ENCODE measurements around the gene ARFGAP2. TPM values are rescaled to one million over a fixed set of nuclear protein-coding genes. Genes with fewer than 3 reads are reported as not detected.

The ARFGAP2 gene
- polyA plus RNA-seq, 1 donor (not counting 4 experiments of a cell fraction or from before 2014, with no cell fraction given), result 51.0 TPM

GRCh38 chr11:47158242-47158641 is 18.4 kb downstream of the ARFGAP2 start:
- H3K79me2 ChIP-seq (ENCODE audit: control insufficient read depth, insufficient read depth, low read length), result no peaks in the 10 kb centered on the region
- peaks cover 5 to 6% of the 10 kb centered on the region in 2 experiments for H3K36me3 ChIP-seq (ENCODE audit: control insufficient read depth in 2 of 2, extremely low read depth in 1 of 2, insufficient read depth in 2 of 2, low read length in 2 of 2)
- H3K27ac ChIP-seq (ENCODE audit: control insufficient read depth, insufficient read depth, low read length), result no peak overlapping the region
- dilution Hi-C loops (cut with MboI; ENCODE audit: extremely low pct_ligation_motif_present, low sequenced_read_pairs), result no loop called here
- H4K20me1 ChIP-seq (ENCODE audit: control insufficient read depth, extremely low read depth, insufficient read depth, low read length), result no peaks in the 10 kb centered on the region
- H3K9me3 ChIP-seq (ENCODE audit: control insufficient read depth, low read depth, low read length), result no peaks in the 10 kb centered on the region
- FAIRE-seq, result no peak
- H3K27me3 ChIP-seq (ENCODE audit: control insufficient read depth, extremely low read depth, insufficient read depth, low read length), result no peaks in the 10 kb centered on the region
- peaks cover 9% of the 10 kb centered on the region for H3K4me1 ChIP-seq (ENCODE audit: control insufficient read depth, extremely low read depth, insufficient read depth, low read length)
- no peak for TF ChIP-seq EZH2 (IDR thresholded peaks at IDR 0.05; ENCODE audit: low read length)
- TF ChIP-seq, protein P1, sequence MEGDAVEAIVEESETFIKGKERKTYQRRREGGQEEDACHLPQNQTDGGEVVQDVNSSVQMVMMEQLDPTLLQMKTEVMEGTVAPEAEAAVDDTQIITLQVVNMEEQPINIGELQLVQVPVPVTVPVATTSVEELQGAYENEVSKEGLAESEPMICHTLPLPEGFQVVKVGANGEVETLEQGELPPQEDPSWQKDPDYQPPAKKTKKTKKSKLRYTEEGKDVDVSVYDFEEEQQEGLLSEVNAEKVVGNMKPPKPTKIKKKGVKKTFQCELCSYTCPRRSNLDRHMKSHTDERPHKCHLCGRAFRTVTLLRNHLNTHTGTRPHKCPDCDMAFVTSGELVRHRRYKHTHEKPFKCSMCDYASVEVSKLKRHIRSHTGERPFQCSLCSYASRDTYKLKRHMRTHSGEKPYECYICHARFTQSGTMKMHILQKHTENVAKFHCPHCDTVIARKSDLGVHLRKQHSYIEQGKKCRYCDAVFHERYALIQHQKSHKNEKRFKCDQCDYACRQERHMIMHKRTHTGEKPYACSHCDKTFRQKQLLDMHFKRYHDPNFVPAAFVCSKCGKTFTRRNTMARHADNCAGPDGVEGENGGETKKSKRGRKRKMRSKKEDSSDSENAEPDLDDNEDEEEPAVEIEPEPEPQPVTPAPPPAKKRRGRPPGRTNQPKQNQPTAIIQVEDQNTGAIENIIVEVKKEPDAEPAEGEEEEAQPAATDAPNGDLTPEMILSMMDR (optimal IDR thresholded peaks at IDR 0.05 in 1 of 3, IDR thresholded peaks at IDR 0.05 in 1 of 3, conservative IDR thresholded peaks at IDR 0.05 in 1 of 3; ENCODE audit: extremely low read depth in 1 of 3, insufficient read depth in 2 of 3, low read length in 3 of 3), result no peak
- no peak for DNase-seq (ENCODE audit: low read depth, low spot score)
- no peaks in the 10 kb centered on the region for H3K9me1 ChIP-seq (ENCODE audit: control insufficient read depth, extremely low read depth, insufficient read depth, low read length)
- no peak overlapping the region for H2AFZ ChIP-seq (ENCODE audit: control insufficient read depth, low read length)
- H3K9ac ChIP-seq (ENCODE audit: control insufficient read depth, extremely low read depth, insufficient read depth, low read length), result no peak overlapping the region
- no peak overlapping the region for H3K4me3 ChIP-seq (ENCODE audit: control insufficient read depth in 2 of 3, extremely low read depth in 1 of 3, insufficient read depth in 2 of 3, low read depth in 1 of 3, low read length in 3 of 3)
- H3K4me2 ChIP-seq (ENCODE audit: control insufficient read depth, extremely low read depth, insufficient read depth, low read depth, low read length), result no peak overlapping the region

DNA sequence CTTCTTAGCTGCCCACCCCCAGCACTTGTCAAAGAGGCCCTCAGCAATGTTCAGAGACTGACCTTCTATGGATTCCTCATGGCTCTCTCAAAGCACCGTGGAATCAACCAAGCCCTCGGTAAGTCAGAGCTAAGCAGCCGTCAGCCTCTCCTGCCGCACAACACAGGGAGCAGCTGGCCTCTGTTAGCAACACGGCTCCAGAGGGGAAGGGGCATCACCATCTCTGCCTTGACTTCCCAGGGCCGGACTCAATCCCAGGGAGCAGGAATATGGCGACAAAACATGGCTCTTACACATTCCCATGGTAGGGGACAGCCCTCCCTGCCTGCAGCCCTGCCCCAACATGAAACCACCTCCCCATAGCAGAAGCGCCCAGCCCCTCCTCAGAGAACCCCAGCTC is 18.9 kb downstream of the ARFGAP2 start:
- no peaks in the 10 kb centered on the region for H3K9me1 ChIP-seq (ENCODE audit: control insufficient read depth, extremely low read depth, insufficient read depth, low read length)
- no peak overlapping the region for H3K4me3 ChIP-seq (ENCODE audit: control insufficient read depth in 2 of 3, extremely low read depth in 1 of 3, insufficient read depth in 2 of 3, low read depth in 1 of 3, low read length in 3 of 3)
- no peaks in the 10 kb centered on the region for H3K9me3 ChIP-seq (ENCODE audit: control insufficient read depth, low read depth, low read length)
- H3K36me3 ChIP-seq (ENCODE audit: control insufficient read depth in 2 of 2, extremely low read depth in 1 of 2, insufficient read depth in 2 of 2, low read length in 2 of 2), result peaks cover 5 to 6% of the 10 kb centered on the region in 2 experiments
- H2AFZ ChIP-seq (ENCODE audit: control insufficient read depth, low read length), result no peak overlapping the region
- no peaks in the 10 kb centered on the region for H3K27me3 ChIP-seq (ENCODE audit: control insufficient read depth, extremely low read depth, insufficient read depth, low read length)
- H3K9ac ChIP-seq (ENCODE audit: control insufficient read depth, extremely low read depth, insufficient read depth, low read length), result no peak overlapping the region
- TF ChIP-seq, protein P1 (optimal IDR thresholded peaks at IDR 0.05 in 1 of 3, IDR thresholded peaks at IDR 0.05 in 1 of 3, conservative IDR thresholded peaks at IDR 0.05 in 1 of 3; ENCODE audit: extremely low read depth in 1 of 3, insufficient read depth in 2 of 3, low read length in 3 of 3), result no peak
- TF ChIP-seq EZH2 (IDR thresholded peaks at IDR 0.05; ENCODE audit: low read length), result no peak
- no peak overlapping the region for H3K4me2 ChIP-seq (ENCODE audit: control insufficient read depth, extremely low read depth, insufficient read depth, low read depth, low read length)
- no peak for DNase-seq (ENCODE audit: low read depth, low spot score)
- peaks cover 9% of the 10 kb centered on the region for H3K4me1 ChIP-seq (ENCODE audit: control insufficient read depth, extremely low read depth, insufficient read depth, low read length)
- no peaks in the 10 kb centered on the region for H3K79me2 ChIP-seq (ENCODE audit: control insufficient read depth, insufficient read depth, low read length)
- FAIRE-seq, result no peak
- no peaks in the 10 kb centered on the region for H4K20me1 ChIP-seq (ENCODE audit: control insufficient read depth, extremely low read depth, insufficient read depth, low read length)
- dilution Hi-C loops (cut with MboI; ENCODE audit: extremely low pct_ligation_motif_present, low sequenced_read_pairs), result no loop called here
- no peak overlapping the region for H3K27ac ChIP-seq (ENCODE audit: control insufficient read depth, insufficient read depth, low read length)
